HG03460 (cell line): ENCODE measurements around the gene TM9SF2.

Source experiments
- ATAC-seq: cut with Tn5 transposase; IDR thresholded peaks from one replicate; pipeline ENCODE4 v1.9.1; 2021; ENCODE audit not compliant: unreplicated experiment

Gene TM9SF2

GRCh38 chr13:99495466-99496183 is 5.6 kb upstream of the TM9SF2 start:
- peak; percentile 5 for ATAC-seq

GRCh38 chr13:99496184-99497142 is 4.8 kb upstream of the TM9SF2 start:
- ATAC-seq = peak; percentile 49

GRCh38 chr13:99498171-99499161 is 2.8 kb upstream of the TM9SF2 start:
- peak; percentile 42 for ATAC-seq

GRCh38 chr13:99500839-99501183 is 461 bp upstream of the TM9SF2 start:
- ATAC-seq = no peak

- no peak for ATAC-seq
Observed at GRCh38 chr13:99501848-99502301, 603 bp downstream of the TM9SF2 start.

GRCh38 chr13:99505814-99506269 is 4.6 kb downstream of the TM9SF2 start:
- no peak for ATAC-seq

- peak; percentile 89 for ATAC-seq
Observed at GRCh38 chr13:99506634-99507033, 5.4 kb downstream of the TM9SF2 start.

DNA sequence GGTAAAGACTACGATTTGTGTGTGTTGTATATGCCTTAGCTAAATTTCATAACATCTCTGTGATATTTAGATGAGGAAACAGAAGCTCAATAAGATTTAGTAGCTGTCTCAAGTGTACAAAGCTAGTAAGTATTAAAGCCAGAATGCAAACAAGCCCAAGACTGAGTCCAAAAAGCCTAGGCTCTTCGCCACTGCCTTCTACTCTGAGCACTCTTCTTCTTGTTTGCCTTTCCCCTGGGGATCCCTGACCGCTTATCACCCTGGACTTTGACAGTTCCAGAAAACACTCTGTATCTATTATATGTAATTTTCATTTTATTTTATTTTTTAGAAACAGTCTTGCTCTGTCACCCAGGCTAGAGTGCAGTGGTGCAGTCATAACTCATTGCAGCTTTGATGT is 5.8 kb downstream of the TM9SF2 start:
- ATAC-seq = peak; percentile 6

GRCh38 chr13:99507551-99507950 is 6.3 kb downstream of the TM9SF2 start:
- ATAC-seq = no peak

DNA sequence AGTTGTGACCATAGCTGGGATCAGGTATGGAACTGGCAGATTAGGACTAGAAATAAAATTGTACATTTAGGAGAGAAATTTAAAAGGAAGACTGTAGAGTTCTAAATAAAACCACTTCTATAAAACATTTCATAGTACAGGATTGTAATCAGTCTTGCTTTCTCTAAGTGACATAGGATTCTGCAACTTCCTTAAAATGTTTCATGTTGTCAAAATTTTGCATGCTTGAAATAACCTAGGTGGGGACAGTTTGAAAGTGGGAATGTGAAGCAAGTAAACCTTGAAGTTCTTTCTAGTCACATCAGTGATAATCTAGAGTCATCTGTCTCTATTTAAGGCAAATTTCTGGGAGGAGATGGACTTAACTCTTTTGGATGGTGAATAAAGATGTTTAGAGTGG is 6.7 kb downstream of the TM9SF2 start:
- no peak for ATAC-seq

DNA sequence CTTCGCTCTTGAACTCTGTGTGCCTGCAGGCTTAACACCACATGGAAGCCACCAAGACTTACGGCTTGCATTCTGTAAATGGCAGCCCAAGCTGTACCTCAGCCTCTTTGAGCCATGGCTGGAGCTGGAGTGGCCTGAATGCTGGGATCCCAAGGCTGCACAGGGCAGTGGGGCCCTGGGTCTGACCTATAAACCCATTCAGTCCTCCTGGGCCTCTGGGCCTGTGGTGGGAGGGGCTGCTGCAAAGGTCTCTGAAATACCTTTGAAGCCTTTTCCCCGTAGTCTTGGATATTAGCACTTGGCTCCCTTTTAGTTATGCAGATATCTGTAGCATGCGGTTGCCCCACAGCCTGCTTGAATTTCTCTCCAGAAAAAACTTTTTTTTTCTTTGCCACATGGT is 8.2 kb downstream of the TM9SF2 start:
- no peak for ATAC-seq

GRCh38 chr13:99514801-99515200 is 13.5 kb downstream of the TM9SF2 start:
- no peak for ATAC-seq

- no peak for ATAC-seq
Observed at GRCh38 chr13:99516153-99516929, 15.1 kb downstream of the TM9SF2 start.

GRCh38 chr13:99517577-99517976 is 16.3 kb downstream of the TM9SF2 start:
- no peak for ATAC-seq

DNA sequence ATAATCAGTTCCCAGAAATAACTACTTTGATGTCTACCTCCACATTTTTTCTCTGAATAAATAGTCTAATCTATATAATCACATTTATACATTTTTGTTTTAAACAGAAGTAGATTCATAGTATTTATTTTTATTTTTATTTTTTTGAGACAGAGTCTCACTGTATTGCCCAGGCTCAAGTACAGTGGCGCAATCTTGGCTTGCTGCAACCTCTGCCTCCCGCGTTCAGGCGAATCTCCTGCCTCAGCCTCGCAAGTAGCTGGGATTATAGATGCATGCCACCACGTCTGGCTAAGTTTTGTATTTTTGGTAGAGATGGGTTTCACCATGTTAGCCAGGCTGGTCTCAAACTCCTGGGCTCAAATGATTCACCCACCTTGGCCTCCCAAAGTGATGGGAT is 16.7 kb downstream of the TM9SF2 start:
- ATAC-seq = no peak

GRCh38 chr13:99522298-99522697 is 21.0 kb downstream of the TM9SF2 start:
- no peak for ATAC-seq

- ATAC-seq = no peak
Observed at GRCh38 chr13:99523838-99524237, 22.6 kb downstream of the TM9SF2 start.

DNA sequence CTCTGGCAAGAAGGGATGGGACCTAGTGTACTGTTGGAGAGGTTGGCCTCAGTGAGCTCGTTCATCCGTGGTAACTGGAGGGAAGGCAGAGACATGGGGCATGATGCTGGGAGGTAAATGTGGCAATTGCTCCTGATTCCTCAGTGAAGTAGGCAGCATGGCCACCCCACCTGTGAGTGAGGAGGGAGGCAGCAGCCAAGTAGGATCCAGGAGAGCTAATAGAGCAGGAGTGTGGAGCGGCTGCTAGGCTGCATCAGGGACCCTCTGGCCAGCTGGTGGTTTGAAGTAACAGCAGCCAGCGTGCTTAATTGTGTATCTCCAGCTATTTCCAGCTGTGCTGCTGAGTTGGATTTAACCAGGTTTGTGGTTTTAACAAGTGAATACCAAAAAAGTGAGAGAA is 24.7 kb downstream of the TM9SF2 start:
- ATAC-seq = no peak

GRCh38 chr13:99526549-99526948 is 25.3 kb downstream of the TM9SF2 start:
- no peak for ATAC-seq

- ATAC-seq = no peak
Observed at GRCh38 chr13:99527301-99527700, 26.0 kb downstream of the TM9SF2 start.
